ENCODE data around the gene DOCK3. TPM values are rescaled to one million over a fixed set of nuclear protein-coding genes. Genes with fewer than 3 reads are reported as not detected.

Gene DOCK3
- polyA plus RNA-seq, 2 of the 4 experiments (the other 2 are of a cell fraction), result 0.40 to 0.46 TPM

DNA sequence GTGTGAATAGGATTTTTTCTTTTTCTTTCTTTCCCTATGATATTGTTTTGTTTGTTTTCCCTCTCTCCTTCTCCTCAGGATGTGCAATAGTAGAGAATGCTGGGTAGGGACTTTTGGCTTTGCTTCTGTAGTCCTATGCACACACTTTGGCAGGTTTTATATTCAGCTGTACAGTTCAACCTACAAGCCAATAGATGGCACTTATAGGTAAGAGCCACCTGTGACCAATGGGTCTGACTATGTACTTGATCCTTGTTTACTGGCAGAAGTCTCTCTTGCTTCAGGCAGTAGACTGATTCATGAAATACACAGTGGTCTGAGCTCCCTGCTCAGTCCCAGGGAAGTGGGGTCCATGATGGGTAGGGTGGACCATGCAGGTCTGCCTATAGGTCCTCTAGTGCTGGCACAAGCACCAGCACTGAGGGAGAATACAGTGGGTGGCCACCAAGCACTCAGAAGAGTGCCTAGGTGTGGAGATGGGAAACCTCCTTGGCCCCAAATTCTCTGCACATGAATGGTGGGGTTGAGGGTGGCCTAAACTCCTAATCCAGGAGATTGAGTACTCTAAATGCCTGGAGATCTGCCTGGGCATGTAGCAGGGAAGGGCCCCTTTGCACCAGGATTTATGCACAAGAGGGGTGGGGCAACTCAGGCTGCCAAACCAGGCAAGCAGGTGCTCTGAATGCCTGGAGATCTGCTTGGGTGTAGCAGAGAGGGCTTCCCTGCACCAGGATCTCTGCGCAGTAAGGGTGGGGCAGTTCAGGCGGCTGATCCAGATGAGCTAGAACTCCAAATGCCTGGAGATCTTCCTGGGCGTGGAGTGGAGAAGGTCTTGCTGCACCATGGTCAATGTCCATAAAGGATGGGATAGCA lies 176.1 kb downstream of the DOCK3 start (continued):
- TF ChIP-seq, protein P1, sequence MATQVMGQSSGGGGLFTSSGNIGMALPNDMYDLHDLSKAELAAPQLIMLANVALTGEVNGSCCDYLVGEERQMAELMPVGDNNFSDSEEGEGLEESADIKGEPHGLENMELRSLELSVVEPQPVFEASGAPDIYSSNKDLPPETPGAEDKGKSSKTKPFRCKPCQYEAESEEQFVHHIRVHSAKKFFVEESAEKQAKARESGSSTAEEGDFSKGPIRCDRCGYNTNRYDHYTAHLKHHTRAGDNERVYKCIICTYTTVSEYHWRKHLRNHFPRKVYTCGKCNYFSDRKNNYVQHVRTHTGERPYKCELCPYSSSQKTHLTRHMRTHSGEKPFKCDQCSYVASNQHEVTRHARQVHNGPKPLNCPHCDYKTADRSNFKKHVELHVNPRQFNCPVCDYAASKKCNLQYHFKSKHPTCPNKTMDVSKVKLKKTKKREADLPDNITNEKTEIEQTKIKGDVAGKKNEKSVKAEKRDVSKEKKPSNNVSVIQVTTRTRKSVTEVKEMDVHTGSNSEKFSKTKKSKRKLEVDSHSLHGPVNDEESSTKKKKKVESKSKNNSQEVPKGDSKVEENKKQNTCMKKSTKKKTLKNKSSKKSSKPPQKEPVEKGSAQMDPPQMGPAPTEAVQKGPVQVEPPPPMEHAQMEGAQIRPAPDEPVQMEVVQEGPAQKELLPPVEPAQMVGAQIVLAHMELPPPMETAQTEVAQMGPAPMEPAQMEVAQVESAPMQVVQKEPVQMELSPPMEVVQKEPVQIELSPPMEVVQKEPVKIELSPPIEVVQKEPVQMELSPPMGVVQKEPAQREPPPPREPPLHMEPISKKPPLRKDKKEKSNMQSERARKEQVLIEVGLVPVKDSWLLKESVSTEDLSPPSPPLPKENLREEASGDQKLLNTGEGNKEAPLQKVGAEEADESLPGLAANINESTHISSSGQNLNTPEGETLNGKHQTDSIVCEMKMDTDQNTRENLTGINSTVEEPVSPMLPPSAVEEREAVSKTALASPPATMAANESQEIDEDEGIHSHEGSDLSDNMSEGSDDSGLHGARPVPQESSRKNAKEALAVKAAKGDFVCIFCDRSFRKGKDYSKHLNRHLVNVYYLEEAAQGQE (IDR thresholded peaks at IDR 0.05), result no peak
- no peak for TF ChIP-seq HEYL (CRISPR knock-in tag; IDR thresholded peaks at IDR 0.05)
- no peak for TF ChIP-seq RCOR1 (IDR thresholded peaks at IDR 0.05; ENCODE audit: low read depth, low read length)
- no peak for TF ChIP-seq ESRRA (IDR thresholded peaks at IDR 0.05; ENCODE audit: borderline replicate concordance, low read length)
- TF ChIP-seq ZFP36 (IDR thresholded peaks at IDR 0.05; ENCODE audit: borderline replicate concordance, partially characterized antibody), result no peak
- no peak for TF ChIP-seq PHF8 (IDR thresholded peaks at IDR 0.05; ENCODE audit: borderline replicate concordance, low read depth)
- TF ChIP-seq RFX5 (IDR thresholded peaks at IDR 0.05), result no peak

DNA sequence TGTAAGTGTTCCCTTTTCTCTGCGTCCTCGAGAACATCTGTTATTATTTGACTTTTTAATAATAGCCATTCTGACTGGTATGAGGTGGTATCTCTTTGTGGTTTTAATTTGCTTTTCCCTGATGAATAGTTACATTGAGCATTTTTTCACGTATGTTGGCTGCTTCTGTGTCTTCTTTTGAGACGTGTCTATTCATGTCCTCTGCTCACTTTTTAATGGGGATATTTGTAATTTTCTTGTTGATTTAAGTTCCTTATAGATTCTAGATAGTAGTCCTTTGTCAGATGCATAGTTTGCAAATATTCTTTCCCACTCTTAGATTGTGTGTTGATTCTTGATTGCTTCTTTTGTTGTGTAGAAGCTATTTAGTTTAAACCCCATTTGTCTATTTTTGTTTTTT lies 179.2 kb downstream of the DOCK3 start:
- TF ChIP-seq CHD2 (IDR thresholded peaks at IDR 0.05; ENCODE audit: low read length, partially characterized antibody) (no peak), RCOR1 (IDR thresholded peaks at IDR 0.05; ENCODE audit: low read depth, low read length) (no peak), CEBPB (IDR thresholded peaks at IDR 0.05) (no peak), BHLHE40 (IDR thresholded peaks at IDR 0.05; ENCODE audit: low read depth, low read length) (no peak), HOXA7 (CRISPR knock-in tag; IDR thresholded peaks at IDR 0.05) (no peak), CBX8 (IDR thresholded peaks at IDR 0.05) (no peak), ZSCAN20 (CRISPR knock-in tag; IDR thresholded peaks at IDR 0.05) (no peak), KDM1A (IDR thresholded peaks at IDR 0.05; ENCODE audit: low read depth) (no peak), SMC3 (IDR thresholded peaks at IDR 0.05) (no peak), CHD4 (IDR thresholded peaks at IDR 0.05; ENCODE audit: borderline replicate concordance) (no peak), JUN (IDR thresholded peaks at IDR 0.05) (no peak), KDM5A (IDR thresholded peaks at IDR 0.05) (no peak), MAZ (IDR thresholded peaks at IDR 0.05; ENCODE audit: borderline replicate concordance, low read depth, low read length) (no peak), GATA3 (IDR thresholded peaks at IDR 0.05; ENCODE audit: borderline replicate concordance) (no peak), ZC3H11A (IDR thresholded peaks at IDR 0.05) (no peak), MYC (IDR thresholded peaks at IDR 0.05; ENCODE audit: borderline replicate concordance, low read length) (no peak)
- TF ChIP-seq, protein P2, sequence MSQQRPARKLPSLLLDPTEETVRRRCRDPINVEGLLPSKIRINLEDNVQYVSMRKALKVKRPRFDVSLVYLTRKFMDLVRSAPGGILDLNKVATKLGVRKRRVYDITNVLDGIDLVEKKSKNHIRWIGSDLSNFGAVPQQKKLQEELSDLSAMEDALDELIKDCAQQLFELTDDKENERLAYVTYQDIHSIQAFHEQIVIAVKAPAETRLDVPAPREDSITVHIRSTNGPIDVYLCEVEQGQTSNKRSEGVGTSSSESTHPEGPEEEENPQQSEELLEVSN (IDR thresholded peaks at IDR 0.05; ENCODE audit: borderline replicate concordance, low read depth), result no peak
- FAIRE-seq, result no peak
- 11% methylated on average over 4 of the region's 4 CpGs for WGBS (ENCODE audit: missing lambda C conversion rate)
- Histone ChIP-seq H3K27ac (no peak overlapping the region), H3K9me3 (peaks cover 4% of the 10 kb centered on the region; the same call in 2 of the 3 replicates), H3K4me2 (no peak overlapping the region), H3K4me3 (no peak overlapping the region), H3K4me1 (no peaks in the 10 kb centered on the region)
- ChIA-PET POLR2A (no interaction called here), CTCF (no interaction called here)
- DNase-seq (ENCODE audit: low read depth in 1 of 2, low spot score in 1 of 2), result no peak
- ATAC-seq, result no peak

All from A549 (cell line).